Sigmoid colon (tissue), 3 donors: ENCODE results near the gene LRRC52.

ENCODE experiments used
- CTCF ChIP-seq, 4 experiments: fragments of 450-650 bp in 3 of 4; fragments of 200-600 bp in 1 of 4; IDR thresholded peaks; one replicate each; pipeline ENCODE4 v1.5.1; 2016 to 2019; ENCODE audit warnings: antibody characterized with exemption in 4 of 4, mild to moderate bottlenecking in 3 of 4, moderate library complexity in 2 of 4
- POLR2A ChIP-seq, 2 donors: fragments of 450-650 bp; IDR thresholded peaks; one replicate each; pipeline ENCODE4 v1.6.1; 2016; ENCODE audit warnings: antibody characterized with exemption in 2 of 2, mild to moderate bottlenecking in 2 of 2, moderate library complexity in 2 of 2

- TF ChIP-seq CTCF (IDR thresholded peaks at IDR 0.05): no peak
- TF ChIP-seq POLR2A (IDR thresholded peaks at IDR 0.05): no peak
These were observed 27.3 kb upstream of the LRRC52 start for GRCh38 chr1:165516469-165516868.
